Measurements from ENCODE around the gene ZC3H18.
A peak's percentile ranks its signal among the peaks of the same experiment; 100 is the strongest.

Gene ZC3H18

GRCh38 chr16:88658714-88659113, 88.5 kb downstream of the ZC3H18 start:
- intact Hi-C loops (cut with DNase I; ENCODE audit: low total_unique reads) = no loop called here
- Histone ChIP-seq H3K9me3 (no peaks in the 10 kb centered on the region), H3K36me3 (peaks cover 17 to 47% (median 35%) of the 10 kb centered on the region in 3 donors), H3K27me3 (no peaks in the 10 kb centered on the region), H3K4me1 (peaks cover 0 to 14% (median 7%) of the 10 kb centered on the region in 4 donors), H3K27ac (no peak overlapping the region), H3K4me3 (no peak overlapping the region)
- no peak for DNase-seq
- no peak for TF ChIP-seq CTCF (IDR thresholded peaks at IDR 0.05)

- Histone ChIP-seq H3K27ac (no peak overlapping the region), H3K36me3 (peaks cover 13 to 42% (median 31%) of the 10 kb centered on the region in 3 donors), H3K4me1 (peaks cover 0 to 19% (median 11%) of the 10 kb centered on the region in 4 donors), H3K9me3 (no peaks in the 10 kb centered on the region), H3K4me3 (no peak overlapping the region), H3K27me3 (no peaks in the 10 kb centered on the region)
- intact Hi-C loops (cut with DNase I; ENCODE audit: low total_unique reads) = no loop called here
- DNase-seq = no peak
- no peak for TF ChIP-seq CTCF (IDR thresholded peaks at IDR 0.05)
Measured at GRCh38 chr16:88659160-88659559, 89.0 kb downstream of the ZC3H18 start.

DNA sequence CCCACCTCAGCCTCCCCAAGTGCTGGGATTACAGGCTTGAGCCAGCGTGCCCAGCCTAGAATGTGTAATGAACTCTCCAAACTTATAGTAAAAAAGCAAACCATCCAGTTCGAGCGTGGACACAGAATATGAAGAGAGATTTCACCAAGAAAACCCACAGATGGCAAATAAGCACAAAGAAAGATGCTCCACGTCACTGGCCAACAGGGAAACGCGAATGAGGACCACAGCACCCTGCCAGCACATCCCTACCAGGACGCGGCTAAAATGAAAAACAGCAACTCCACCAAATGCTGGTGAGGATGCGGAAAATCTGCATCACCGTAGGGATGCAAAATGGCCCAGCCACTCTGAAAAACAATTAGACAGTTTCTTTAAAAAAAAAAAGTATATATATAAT, 91.3 kb downstream of the ZC3H18 start:
- intact Hi-C loops (cut with DNase I; ENCODE audit: low total_unique reads) = no loop called here
- Histone ChIP-seq H3K36me3 (peaks cover 0 to 20% (median 8%) of the 10 kb centered on the region in 3 donors), H3K4me3 (no peak overlapping the region), H3K27me3 (no peaks in the 10 kb centered on the region), H3K4me1 (peaks cover 0 to 20% (median 11%) of the 10 kb centered on the region in 4 donors), H3K27ac (no peak overlapping the region), H3K9me3 (no peaks in the 10 kb centered on the region)
- TF ChIP-seq CTCF (IDR thresholded peaks at IDR 0.05) = no peak
- no peak for DNase-seq

DNA sequence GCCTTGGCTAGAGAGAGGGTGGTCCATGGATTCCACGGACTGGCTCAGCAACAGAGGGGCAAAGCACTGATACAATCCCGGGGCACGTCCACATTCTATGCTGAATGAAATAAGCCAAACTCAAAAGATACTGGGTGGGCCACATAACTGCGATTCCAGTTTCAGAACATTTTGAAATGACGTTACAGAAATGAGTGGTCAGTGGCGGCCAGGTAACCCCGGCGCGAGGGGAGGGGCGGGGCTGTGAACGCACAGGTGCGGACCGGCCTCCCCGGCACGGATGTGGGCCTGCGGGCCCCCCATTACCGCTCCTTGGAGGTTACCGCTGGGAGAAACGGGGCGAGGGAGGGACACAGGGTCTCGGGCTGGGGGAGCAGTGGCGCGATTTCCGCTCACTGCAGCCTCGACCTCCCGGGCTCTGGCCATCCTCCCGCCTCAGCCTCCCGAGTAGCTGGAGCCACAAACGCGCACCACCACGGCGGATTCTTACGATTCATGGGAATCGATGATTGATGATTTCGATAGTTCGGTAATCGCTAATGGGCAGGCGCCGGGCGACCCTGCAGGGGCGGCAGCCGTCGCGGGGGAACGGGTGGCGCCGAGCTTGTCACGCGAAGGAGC, 92.1 kb downstream of the ZC3H18 start:
- H3K36me3 ChIP-seq = peaks cover 0 to 12% (median 7%) of the 10 kb centered on the region in 3 donors
- peak overlapping the region; percentile 81 to 82 for H3K27ac ChIP-seq
- DNase-seq = no peak
- no peaks in the 10 kb centered on the region for H3K9me3 ChIP-seq
- no peak for TF ChIP-seq CTCF (IDR thresholded peaks at IDR 0.05)
- H3K4me3 ChIP-seq = peak overlapping the region; percentile 86 to 93
- peaks cover 0 to 20% (median 11%) of the 10 kb centered on the region in 4 donors for H3K4me1 ChIP-seq
- no peaks in the 10 kb centered on the region for H3K27me3 ChIP-seq
- intact Hi-C loops (cut with DNase I; ENCODE audit: low total_unique reads) = no loop called here

GRCh38 chr16:88662843-88663606, 92.8 kb downstream of the ZC3H18 start, which contains the start of gene MVD:
MVD (minus strand) TSS chr16:88663091; CDS start chr16:88663080, 11 bp downstream.
- peak within 1 kb of the TSS; percentile 81 to 82 for H3K27ac ChIP-seq
- no peaks in the 10 kb centered on the region for H3K9me3 ChIP-seq
- DNase-seq = peak; percentile 97 to 98
- H3K27me3 ChIP-seq = no peaks in the 10 kb centered on the region
- H3K36me3 ChIP-seq = peaks cover 0 to 5% (median 2%) of the 10 kb centered on the region in 3 donors
- H3K4me1 ChIP-seq = peaks cover 0 to 20% (median 11%) of the 10 kb centered on the region in 4 donors
- no peak for TF ChIP-seq CTCF (IDR thresholded peaks at IDR 0.05)
- H3K4me3 ChIP-seq = peak within 1 kb of the TSS; percentile 86 to 93
- intact Hi-C loops (cut with DNase I; ENCODE audit: low total_unique reads) = no loop called here
